ENCODE results near the gene LACC1. TPM values are rescaled to one million over a fixed set of nuclear protein-coding genes. Genes with fewer than 3 reads are reported as not detected.
A peak's percentile ranks its signal among the peaks of the same experiment; 100 is the strongest.

The LACC1 gene
- 1.8 TPM for polyA plus RNA-seq (2012; ENCODE audit: missing spikeins)

DNA sequence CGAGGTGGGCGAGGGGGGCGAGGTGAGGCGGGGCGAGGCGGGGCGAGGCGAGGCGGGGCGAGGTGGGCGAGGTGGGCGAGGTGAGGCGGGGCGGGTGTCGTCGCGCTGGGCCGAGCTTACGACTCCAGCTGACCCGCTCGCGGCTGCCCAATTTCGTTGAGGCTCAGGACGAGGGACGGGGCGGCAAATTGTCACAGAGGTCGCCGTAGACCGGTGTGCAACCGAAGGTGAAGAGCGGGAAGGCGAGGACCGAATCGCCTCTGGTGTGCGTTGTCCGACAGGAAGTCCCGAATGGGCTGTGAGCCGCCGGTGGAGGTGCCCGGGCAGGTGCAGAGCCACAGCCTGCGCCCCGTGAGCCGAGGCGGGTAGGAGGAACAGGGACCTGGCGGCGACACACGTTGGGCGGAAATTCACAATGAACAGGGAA, at the start of gene LACC1:
Gene LACC1 (plus strand): TSS at position 150 of the 427 bp plus-strand sequence. CDS start 1,082 bp downstream, outside the sequence.
- FAIRE-seq (no peak), DNase-seq (ENCODE audit: insufficient read length) (no peak)
- TF ChIP-seq TAF1 (IDR thresholded peaks at IDR 0.05; ENCODE audit: borderline replicate concordance, low read depth, low read length) (no peak), POLR2A (IDR thresholded peaks at IDR 0.05; ENCODE audit: low read depth, low read length) (no peak), POLR2AphosphoS5 (IDR thresholded peaks at IDR 0.05; ENCODE audit: low read depth, low read length) (no peak)

DNA sequence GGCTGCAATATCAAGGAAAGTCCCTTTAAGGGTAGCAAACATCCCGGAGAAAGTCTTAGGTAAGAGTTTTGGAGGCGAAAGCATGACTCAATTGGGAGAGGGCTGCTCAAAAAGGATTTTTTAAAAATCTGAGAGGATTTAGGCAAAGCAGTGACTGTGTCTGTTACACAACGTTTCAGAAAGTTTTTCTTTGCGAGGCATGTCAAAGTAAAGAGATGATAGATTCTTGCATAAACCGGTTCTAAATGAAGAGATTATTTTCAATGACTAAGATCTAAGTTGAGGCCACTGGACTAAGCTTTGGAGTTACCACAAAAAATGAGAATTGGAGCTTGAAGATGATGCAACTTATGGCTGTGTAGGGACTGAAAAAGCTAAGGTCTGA, 49.2 kb upstream of the LACC1 start:
- DNase-seq (ENCODE audit: insufficient read length) (no peak), FAIRE-seq (no peak)
- TF ChIP-seq POLR2A (IDR thresholded peaks at IDR 0.05; ENCODE audit: low read depth, low read length), result no peak
- no peak for TF ChIP-seq TAF1 (IDR thresholded peaks at IDR 0.05; ENCODE audit: borderline replicate concordance, low read depth, low read length)
- no peak for TF ChIP-seq POLR2AphosphoS5 (IDR thresholded peaks at IDR 0.05; ENCODE audit: low read depth, low read length)

DNA sequence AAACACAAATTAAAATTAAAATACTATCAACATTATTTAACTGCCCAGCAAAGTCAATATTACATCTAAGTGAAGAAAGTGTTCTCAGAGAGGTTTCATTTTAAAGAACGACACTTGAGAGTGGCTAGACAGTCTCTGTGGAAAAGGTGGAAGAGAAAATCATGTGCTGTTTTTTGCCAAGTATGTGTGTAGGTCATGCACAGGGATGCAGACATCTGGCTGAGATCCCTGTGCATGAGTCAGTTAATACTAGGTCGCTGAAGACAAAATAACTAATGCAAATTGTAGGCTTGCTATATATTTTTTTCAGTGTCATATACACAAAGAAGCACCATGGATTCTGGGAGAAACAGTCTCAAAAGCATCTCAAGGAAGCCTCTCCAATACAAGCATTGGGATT, 48.6 kb upstream of the LACC1 start:
- TF ChIP-seq POLR2A (IDR thresholded peaks at IDR 0.05; ENCODE audit: low read depth, low read length) (no peak), POLR2AphosphoS5 (IDR thresholded peaks at IDR 0.05; ENCODE audit: low read depth, low read length) (no peak), TAF1 (IDR thresholded peaks at IDR 0.05; ENCODE audit: borderline replicate concordance, low read depth, low read length) (no peak)
- FAIRE-seq (no peak), DNase-seq (ENCODE audit: insufficient read length) (no peak)

DNA sequence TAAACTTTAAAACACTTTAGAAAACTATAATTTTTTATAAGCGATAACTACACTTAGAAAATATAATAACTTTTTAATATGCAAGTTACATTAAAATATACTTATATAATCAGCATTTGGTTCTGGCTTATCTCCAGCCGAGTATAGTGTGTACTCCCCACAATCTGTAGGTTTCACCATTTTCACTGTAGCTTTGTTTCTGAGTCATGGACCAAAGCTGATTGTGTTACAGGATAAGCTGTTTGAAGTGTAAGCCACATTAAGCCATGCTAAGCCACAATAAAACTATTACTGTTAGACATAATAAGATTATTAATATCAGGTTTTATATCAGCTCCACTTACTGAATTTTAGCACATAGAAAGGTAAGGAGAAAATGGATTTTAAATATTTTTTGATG, 44.0 kb upstream of the LACC1 start:
- no peak for FAIRE-seq

DNA sequence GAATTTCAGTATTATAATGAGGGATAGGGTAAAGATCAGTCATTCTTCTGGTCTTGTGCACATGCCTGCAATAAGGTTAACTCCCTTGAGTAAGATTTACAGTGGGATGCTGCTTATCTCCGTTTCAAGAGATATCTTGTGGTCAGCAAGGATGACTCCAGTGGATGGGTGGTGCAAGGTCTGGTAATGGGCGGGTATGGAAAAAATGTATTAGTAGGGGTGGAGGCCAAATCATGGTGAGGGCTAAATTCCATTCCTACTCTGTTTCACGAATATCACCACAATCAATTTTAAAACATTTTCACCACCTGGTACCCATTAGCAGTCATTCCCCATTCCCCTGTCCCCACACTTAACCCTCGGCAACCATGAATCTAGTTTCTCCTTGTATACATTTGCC, 40.8 kb upstream of the LACC1 start:
- FAIRE-seq, result no peak

More for the DNA sequence above, 44.0 kb upstream of the LACC1 start:
- TF ChIP-seq POLR2AphosphoS5 (IDR thresholded peaks at IDR 0.05; ENCODE audit: low read depth, low read length) (no peak), TAF1 (IDR thresholded peaks at IDR 0.05; ENCODE audit: borderline replicate concordance, low read depth, low read length) (no peak), POLR2A (IDR thresholded peaks at IDR 0.05; ENCODE audit: low read depth, low read length) (no peak)
- no peak for DNase-seq (ENCODE audit: insufficient read length)

DNA sequence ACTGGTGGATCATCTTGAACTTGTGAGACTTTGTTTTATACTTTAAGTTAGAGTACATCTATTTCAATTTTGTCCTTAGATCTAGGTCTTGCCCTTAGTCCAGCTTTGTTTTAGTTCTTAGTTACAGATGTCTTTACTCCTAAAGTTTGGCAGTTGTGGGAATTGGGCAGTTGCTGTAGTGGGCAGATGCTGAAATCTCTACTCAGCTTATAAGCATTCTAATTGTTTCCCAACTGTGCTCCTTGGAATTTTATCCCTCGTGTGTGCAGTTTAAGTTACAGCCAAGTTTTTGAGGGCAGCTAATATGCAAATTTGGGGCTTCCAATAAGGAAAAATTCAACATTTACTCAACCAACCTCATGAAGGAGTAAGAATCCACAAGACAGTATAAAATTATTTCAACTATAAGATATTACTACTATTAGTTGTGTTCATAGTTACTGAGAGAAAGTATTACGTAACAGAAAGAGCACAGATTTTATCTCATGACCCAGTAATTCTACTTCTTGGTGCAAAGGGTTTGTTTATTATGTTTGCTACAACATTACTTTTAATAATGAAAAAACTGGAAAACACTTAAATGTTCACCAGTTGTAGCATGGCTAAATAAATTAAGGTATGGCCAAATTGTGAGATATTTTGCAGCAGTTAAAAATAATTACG, 33.1 kb upstream of the LACC1 start:
- FAIRE-seq, result no peak
- TF ChIP-seq POLR2AphosphoS5 (IDR thresholded peaks at IDR 0.05; ENCODE audit: low read depth, low read length), result no peak
- no peak for TF ChIP-seq TAF1 (IDR thresholded peaks at IDR 0.05; ENCODE audit: borderline replicate concordance, low read depth, low read length)

More for the DNA sequence above, 40.8 kb upstream of the LACC1 start:
- no peak for DNase-seq (ENCODE audit: insufficient read length)
- TF ChIP-seq POLR2A (IDR thresholded peaks at IDR 0.05; ENCODE audit: low read depth, low read length) (no peak), POLR2AphosphoS5 (IDR thresholded peaks at IDR 0.05; ENCODE audit: low read depth, low read length) (no peak), TAF1 (IDR thresholded peaks at IDR 0.05; ENCODE audit: borderline replicate concordance, low read depth, low read length) (no peak)

DNA sequence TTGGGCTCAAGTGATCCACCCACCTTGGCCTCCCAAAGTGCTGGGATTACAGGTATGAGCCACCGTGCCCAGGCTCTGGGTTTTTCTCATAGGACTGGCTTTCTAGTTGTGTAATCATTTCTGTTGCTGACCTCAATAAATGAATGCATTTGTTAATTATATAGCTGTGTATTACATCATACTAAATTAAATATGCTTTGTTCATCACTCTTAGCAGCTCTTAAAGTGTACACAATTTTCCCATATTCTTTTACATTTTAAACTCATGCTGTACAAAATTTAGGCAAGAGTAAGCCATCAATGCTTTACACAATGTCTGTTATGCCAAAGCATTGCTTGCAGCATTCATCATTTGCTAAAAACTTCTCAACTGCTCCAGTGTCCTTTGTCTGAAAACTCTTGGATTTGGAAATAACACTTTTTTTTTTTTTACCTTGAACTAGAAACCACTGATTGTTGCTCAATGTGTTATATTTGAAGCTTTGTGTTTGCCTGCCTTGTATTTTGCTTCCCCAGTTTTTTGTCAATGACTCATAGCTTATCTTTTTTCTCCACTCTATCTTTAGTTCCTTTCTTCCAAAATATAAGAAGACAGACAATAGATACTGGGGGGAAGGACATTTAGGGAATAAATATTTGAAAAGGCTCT, 31.6 kb upstream of the LACC1 start:
- FAIRE-seq (no peak), DNase-seq (ENCODE audit: insufficient read length) (no peak)
- TF ChIP-seq POLR2A (IDR thresholded peaks at IDR 0.05; ENCODE audit: low read depth, low read length) (no peak), POLR2AphosphoS5 (IDR thresholded peaks at IDR 0.05; ENCODE audit: low read depth, low read length) (no peak), TAF1 (IDR thresholded peaks at IDR 0.05; ENCODE audit: borderline replicate concordance, low read depth, low read length) (no peak)

More for the DNA sequence above, 33.1 kb upstream of the LACC1 start:
- DNase-seq (ENCODE audit: insufficient read length), result no peak

DNA sequence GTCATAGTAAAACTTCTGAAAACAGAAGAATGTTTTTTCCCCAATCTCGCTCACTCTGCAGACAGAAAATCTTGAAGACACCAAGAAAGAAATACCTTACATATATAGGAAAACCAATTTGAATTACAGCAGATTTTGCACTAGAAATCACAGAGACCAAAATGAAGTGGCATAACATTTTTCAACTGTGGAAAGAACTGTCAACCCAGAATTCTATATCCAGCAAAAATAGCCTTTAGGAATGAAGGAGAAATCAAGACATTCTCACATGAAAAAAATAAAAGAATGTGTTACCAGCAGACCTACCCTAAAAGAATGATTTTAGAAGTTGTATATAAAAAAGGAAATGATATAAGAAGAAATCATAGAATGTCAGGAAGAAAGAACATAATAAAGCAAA, 28.8 kb upstream of the LACC1 start:
- no peak for TF ChIP-seq POLR2A (IDR thresholded peaks at IDR 0.05; ENCODE audit: low read depth, low read length)
- no peak for TF ChIP-seq POLR2AphosphoS5 (IDR thresholded peaks at IDR 0.05; ENCODE audit: low read depth, low read length)
- TF ChIP-seq TAF1 (IDR thresholded peaks at IDR 0.05; ENCODE audit: borderline replicate concordance, low read depth, low read length), result no peak
- FAIRE-seq, result no peak
- DNase-seq (ENCODE audit: insufficient read length), result no peak

DNA sequence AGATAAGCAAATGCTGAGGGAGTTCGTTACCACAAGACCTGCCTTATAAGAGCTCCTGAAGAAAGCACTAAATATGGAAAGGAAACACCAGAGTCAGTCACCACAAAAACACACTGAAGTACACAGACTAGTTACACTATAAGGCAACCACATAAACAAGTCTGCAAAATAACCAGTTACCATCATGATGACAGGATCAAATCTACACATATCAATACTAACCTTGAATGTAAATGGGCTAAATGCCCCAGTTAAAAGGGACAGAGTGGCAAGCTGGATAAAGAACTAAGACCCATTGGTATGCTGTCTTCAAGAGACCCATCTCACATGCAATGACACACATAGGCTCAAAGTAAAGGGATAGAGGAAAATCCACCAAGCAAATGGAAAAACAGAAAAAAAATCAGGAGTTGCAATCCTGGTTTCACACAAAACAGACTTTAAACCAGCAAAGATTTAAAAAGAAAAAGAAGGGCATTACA, 26.7 kb upstream of the LACC1 start:
- FAIRE-seq, result peak; percentile 42
- TF ChIP-seq POLR2AphosphoS5 (IDR thresholded peaks at IDR 0.05; ENCODE audit: low read depth, low read length) (no peak), POLR2A (IDR thresholded peaks at IDR 0.05; ENCODE audit: low read depth, low read length) (no peak), TAF1 (IDR thresholded peaks at IDR 0.05; ENCODE audit: borderline replicate concordance, low read depth, low read length) (no peak)
- no peak for DNase-seq (ENCODE audit: insufficient read length)

DNA sequence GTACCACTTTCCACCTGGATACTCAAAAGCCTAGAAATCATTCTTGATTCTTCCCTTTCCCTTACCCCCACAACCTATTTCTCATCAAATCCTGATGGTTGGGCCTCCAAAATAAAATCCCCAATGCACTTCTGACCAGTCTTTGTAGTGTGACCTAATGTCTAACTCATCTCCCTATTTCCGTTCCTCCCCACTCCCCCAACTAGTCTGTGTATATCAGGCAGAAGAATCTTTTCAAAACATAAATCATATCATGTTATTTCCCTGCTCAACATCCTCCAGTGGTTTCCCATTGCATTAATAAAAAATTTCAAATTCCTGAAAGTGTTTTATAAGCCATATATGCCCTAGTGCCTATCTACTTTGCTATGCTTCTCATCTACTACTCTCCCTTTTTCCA, 17.8 kb upstream of the LACC1 start:
- no peak for DNase-seq (ENCODE audit: insufficient read length)
- no peak for TF ChIP-seq POLR2AphosphoS5 (IDR thresholded peaks at IDR 0.05; ENCODE audit: low read depth, low read length)
- no peak for TF ChIP-seq TAF1 (IDR thresholded peaks at IDR 0.05; ENCODE audit: borderline replicate concordance, low read depth, low read length)
- no peak for TF ChIP-seq POLR2A (IDR thresholded peaks at IDR 0.05; ENCODE audit: low read depth, low read length)

DNA sequence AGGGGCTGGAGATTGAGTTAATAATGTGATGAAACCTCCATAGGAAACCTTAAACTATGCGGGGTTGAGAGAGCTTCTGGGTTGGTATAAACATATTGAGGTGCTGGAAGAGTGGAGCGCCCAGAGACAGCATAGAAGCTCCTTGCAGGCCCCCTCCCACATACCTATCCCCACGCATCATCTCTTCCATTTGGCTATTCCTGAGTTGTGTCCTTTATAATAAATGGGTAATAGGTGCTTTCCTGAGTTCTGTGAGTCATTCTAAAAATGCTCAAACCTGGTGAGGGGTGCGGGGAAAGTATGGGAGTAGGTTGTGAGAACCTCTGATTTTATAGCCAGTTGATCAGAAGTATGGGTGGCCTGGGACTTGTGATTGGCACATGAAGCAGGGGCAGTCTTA, 14.8 kb upstream of the LACC1 start:
- FAIRE-seq, result no peak
- DNase-seq (ENCODE audit: insufficient read length), result no peak

More for the DNA sequence above, 17.8 kb upstream of the LACC1 start:
- FAIRE-seq, result no peak

DNA sequence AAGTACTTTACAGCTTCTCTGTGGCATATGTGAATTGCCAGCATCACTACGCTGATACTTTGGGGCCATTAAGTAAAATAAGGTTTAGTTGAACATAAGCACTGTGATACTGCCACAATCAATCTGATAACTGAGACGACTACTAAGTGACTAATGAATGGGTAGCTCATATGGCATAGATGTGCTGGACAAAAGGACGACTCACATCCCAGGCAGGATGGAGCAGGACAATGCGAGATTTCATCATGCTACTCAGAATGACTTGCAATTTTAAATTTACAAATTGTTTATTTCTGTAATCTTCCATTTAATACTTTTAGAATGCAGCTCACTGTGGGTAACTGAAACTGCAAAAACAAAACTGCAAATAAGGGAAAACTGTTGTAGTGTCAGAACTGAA, 13.8 kb upstream of the LACC1 start:
- DNase-seq (ENCODE audit: insufficient read length), result no peak
- FAIRE-seq, result no peak
- no peak for TF ChIP-seq POLR2AphosphoS5 (IDR thresholded peaks at IDR 0.05; ENCODE audit: low read depth, low read length)

More for the DNA sequence above, 14.8 kb upstream of the LACC1 start:
- TF ChIP-seq TAF1 (IDR thresholded peaks at IDR 0.05; ENCODE audit: borderline replicate concordance, low read depth, low read length) (no peak), POLR2A (IDR thresholded peaks at IDR 0.05; ENCODE audit: low read depth, low read length) (no peak), POLR2AphosphoS5 (IDR thresholded peaks at IDR 0.05; ENCODE audit: low read depth, low read length) (no peak)
